NB4 (cell line): ENCODE results near the gene CHST11.

Source experiments
- POLR2A ChIP-seq: IDR thresholded peaks from 2 replicates; pipeline ENCODE4 v1.6.1; 2011; ENCODE audit warnings: mild to moderate bottlenecking; ENCODE audit not compliant: insufficient read length; ENCODE audit errors: extremely low read depth
- TF ChIP-seq, protein P1 (sequence below): IDR thresholded peaks from one replicate; pipeline ENCODE4 v1.5.1; 2012; ENCODE audit warnings: low read depth, low read length
- TF ChIP-seq, protein P2 (sequence below): IDR thresholded peaks from 2 replicates; pipeline ENCODE4 v1.6.1; 2011; ENCODE audit warnings: low read depth, low read length

DNA sequence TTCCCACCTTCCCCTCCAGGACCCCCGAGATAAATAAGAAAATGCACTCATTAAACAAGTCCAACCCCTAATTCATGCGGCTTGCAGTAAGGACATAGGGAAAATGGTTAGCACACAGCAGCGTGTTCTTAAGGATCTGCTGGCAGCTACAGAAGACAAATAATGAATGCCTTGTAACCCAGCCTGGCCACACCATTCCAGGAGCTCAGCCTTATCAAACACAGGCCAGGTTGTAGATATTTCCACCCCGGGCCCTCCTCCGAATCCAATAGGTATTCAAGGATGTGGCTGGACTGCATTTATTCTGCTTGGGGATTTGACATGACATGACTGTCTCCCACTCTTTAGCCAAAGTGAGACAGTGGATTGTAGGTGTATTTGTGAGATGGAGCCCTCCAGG is 256.2 kb downstream of the CHST11 start:
- TF ChIP-seq, protein P1, sequence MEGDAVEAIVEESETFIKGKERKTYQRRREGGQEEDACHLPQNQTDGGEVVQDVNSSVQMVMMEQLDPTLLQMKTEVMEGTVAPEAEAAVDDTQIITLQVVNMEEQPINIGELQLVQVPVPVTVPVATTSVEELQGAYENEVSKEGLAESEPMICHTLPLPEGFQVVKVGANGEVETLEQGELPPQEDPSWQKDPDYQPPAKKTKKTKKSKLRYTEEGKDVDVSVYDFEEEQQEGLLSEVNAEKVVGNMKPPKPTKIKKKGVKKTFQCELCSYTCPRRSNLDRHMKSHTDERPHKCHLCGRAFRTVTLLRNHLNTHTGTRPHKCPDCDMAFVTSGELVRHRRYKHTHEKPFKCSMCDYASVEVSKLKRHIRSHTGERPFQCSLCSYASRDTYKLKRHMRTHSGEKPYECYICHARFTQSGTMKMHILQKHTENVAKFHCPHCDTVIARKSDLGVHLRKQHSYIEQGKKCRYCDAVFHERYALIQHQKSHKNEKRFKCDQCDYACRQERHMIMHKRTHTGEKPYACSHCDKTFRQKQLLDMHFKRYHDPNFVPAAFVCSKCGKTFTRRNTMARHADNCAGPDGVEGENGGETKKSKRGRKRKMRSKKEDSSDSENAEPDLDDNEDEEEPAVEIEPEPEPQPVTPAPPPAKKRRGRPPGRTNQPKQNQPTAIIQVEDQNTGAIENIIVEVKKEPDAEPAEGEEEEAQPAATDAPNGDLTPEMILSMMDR = no peak
- TF ChIP-seq POLR2A = no peak
- TF ChIP-seq, protein P2, sequence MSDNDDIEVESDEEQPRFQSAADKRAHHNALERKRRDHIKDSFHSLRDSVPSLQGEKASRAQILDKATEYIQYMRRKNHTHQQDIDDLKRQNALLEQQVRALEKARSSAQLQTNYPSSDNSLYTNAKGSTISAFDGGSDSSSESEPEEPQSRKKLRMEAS = no peak
